GM23338 (cell line): Measurements from ENCODE around the gene NSG1. TPM values are rescaled to one million over a fixed set of nuclear protein-coding genes. Genes with fewer than 3 reads are reported as not detected.

Source experiments
- ATAC-seq: fragments of 200-7000 bp; cut with Tn5 transposase; 3 replicates; pipeline ENCODE4 v1.9.1; 2020
- DNase-seq: peaks from one replicate; pipeline ENCODE4 v3.0.0-alpha.2; 2015; ENCODE audit warnings: low spot score
- H2AFZ ChIP-seq: fragments of 200-600 bp; sonication (generic); 2 replicates; pipeline ENCODE4 v1.8.0; 2016; ENCODE audit warnings: antibody characterized with exemption, mild to moderate bottlenecking, moderate library complexity
- H3F3A ChIP-seq: fragments of 200-600 bp; sonication (generic); replicated peaks from 2 replicates; pipeline ENCODE4 v1.8.0; 2017; ENCODE audit warnings: antibody characterized with exemption, mixed run types, low read depth
- H3K27ac ChIP-seq: fragments of 200-600 bp; sonication (generic); 2 replicates; pipeline ENCODE4 v1.6.1; 2016; ENCODE audit warnings: low read depth
- H3K27me3 ChIP-seq: fragments of 200-600 bp; sonication (generic); 2 replicates; pipeline ENCODE4 v1.8.0; 2016; ENCODE audit warnings: mild to moderate bottlenecking, mixed run types, moderate library complexity; ENCODE audit not compliant: insufficient read depth
- H3K36me3 ChIP-seq: fragments of 200-600 bp; sonication (generic); 2 replicates; pipeline ENCODE4 v1.8.0; 2016; ENCODE audit warnings: mild to moderate bottlenecking; ENCODE audit not compliant: insufficient read depth
- H3K4me1 ChIP-seq: fragments of 200-600 bp; sonication (generic); 2 replicates; pipeline ENCODE4 v1.8.0; 2016; ENCODE audit warnings: mild to moderate bottlenecking, moderate library complexity; ENCODE audit not compliant: insufficient read depth
- H3K4me2 ChIP-seq: fragments of 200-600 bp; sonication (generic); 2 replicates; pipeline ENCODE4 v1.7.1; 2017; ENCODE audit warnings: mixed run types
- H3K4me3 ChIP-seq: fragments of 200-600 bp; sonication (generic); 2 replicates; pipeline ENCODE4 v1.6.1; 2016; ENCODE audit warnings: mixed run types
- H3K79me2 ChIP-seq: fragments of 200-600 bp; sonication (generic); replicated peaks from 2 replicates; pipeline ENCODE4 v1.8.0; 2017; ENCODE audit warnings: mild to moderate bottlenecking; ENCODE audit not compliant: insufficient read depth
- H3K9me2 ChIP-seq: fragments of 200-600 bp; sonication (generic); 2 replicates; pipeline ENCODE4 v1.8.0; 2017; ENCODE audit not compliant: insufficient read depth
- H4K20me1 ChIP-seq: fragments of 200-600 bp; sonication (generic); replicated peaks from 2 replicates; pipeline ENCODE4 v1.8.0; 2017; ENCODE audit warnings: mild to moderate bottlenecking; ENCODE audit not compliant: insufficient read depth
- H3K27ac Mint-ChIP-seq: 2 replicates; pipeline ENCODE4 v1.8.0; 2020; ENCODE audit warnings: inconsistent platforms, mild to moderate bottlenecking, moderate library complexity, mixed read lengths
- H3K27me3 Mint-ChIP-seq: 3 replicates; pipeline ENCODE4 v1.8.0; 2022; ENCODE audit warnings: low read depth, mild to moderate bottlenecking, moderate library complexity, mixed read lengths, inconsistent platforms; ENCODE audit not compliant: insufficient read depth, poor library complexity
- H3K36me3 Mint-ChIP-seq: 3 replicates; pipeline ENCODE4 v1.8.0; 2021; ENCODE audit warnings: low read depth, mild to moderate bottlenecking, inconsistent platforms, moderate library complexity, mixed read lengths
- H3K4me1 Mint-ChIP-seq: 3 replicates; pipeline ENCODE4 v1.8.0; 2020; ENCODE audit warnings: mild to moderate bottlenecking, inconsistent platforms, mixed read lengths
- H3K4me3 Mint-ChIP-seq: 3 replicates; pipeline ENCODE4 v1.8.0; 2021; ENCODE audit warnings: moderate library complexity, mild to moderate bottlenecking, inconsistent platforms, mixed read lengths
- H3K9me3 Mint-ChIP-seq: 3 replicates; pipeline ENCODE4 v1.8.0; 2020; ENCODE audit warnings: moderate library complexity, mild to moderate bottlenecking, inconsistent platforms, mixed read lengths
- CREB1 ChIP-seq: fragments of 250-450 bp; sonication (Bioruptor Pico); IDR thresholded peaks from 2 replicates; pipeline ENCODE4 v1.5.0; 2020; ENCODE audit warnings: low read depth, mild to moderate bottlenecking, moderate library complexity
- CTCF ChIP-seq, 2 experiments: fragments of 200-600 bp in 1 of 2; sonication (generic) in 1 of 2; conservative IDR thresholded peaks; 2 replicates each; pipeline versions ENCODE4 v1.5.1 to v1.6.1; 2016 to 2017; ENCODE audit warnings: antibody characterized with exemption in 2 of 2, low read depth in 2 of 2, mild to moderate bottlenecking in 2 of 2, moderate library complexity in 1 of 2
- EZH2 ChIP-seq: fragments of 200-600 bp; sonication (generic); IDR thresholded peaks from one replicate; pipeline ENCODE4 v1.8.0; 2017; ENCODE audit warnings: antibody characterized with exemption, mild to moderate bottlenecking, low read depth; ENCODE audit not compliant: unreplicated experiment
- EZH2phosphoT487 ChIP-seq: fragments of 200-600 bp; sonication (generic); IDR thresholded peaks from one replicate; pipeline ENCODE4 v1.8.1; 2018; ENCODE audit warnings: antibody characterized with exemption; ENCODE audit not compliant: unreplicated experiment
- NANOG ChIP-seq: IDR thresholded peaks from 2 replicates; pipeline ENCODE4 v1.6.1; 2016; ENCODE audit warnings: antibody characterized with exemption, borderline replicate concordance
- POLR2AphosphoS5 ChIP-seq: IDR thresholded peaks from 2 replicates; pipeline ENCODE4 v1.6.1; 2016; ENCODE audit warnings: antibody characterized with exemption, low read depth
- REST ChIP-seq: IDR thresholded peaks from one replicate; pipeline ENCODE4 v1.6.1; 2018; ENCODE audit warnings: antibody characterized with exemption; ENCODE audit not compliant: unreplicated experiment
- STAT1 ChIP-seq: IDR thresholded peaks from one replicate; pipeline ENCODE4 v1.6.1; 2016; ENCODE audit warnings: antibody characterized with exemption; ENCODE audit not compliant: unreplicated experiment
- ZNF114 ChIP-seq: fragments of 250-450 bp; sonication (Bioruptor Pico); IDR thresholded peaks from 2 replicates; pipeline ENCODE4 v1.5.0; 2020; ENCODE audit warnings: mild to moderate bottlenecking, moderate library complexity
- ZNF331 ChIP-seq: fragments of 250-450 bp; sonication (Bioruptor Pico); IDR thresholded peaks from 2 replicates; pipeline ENCODE4 v1.5.0; 2020; ENCODE audit warnings: low read depth, mild to moderate bottlenecking, moderate library complexity
- polyA plus RNA-seq: library from polyadenylated mRNA; unstranded; fragments of >200 nt; fragmentation: Nextera tagmentation; extraction: Ambion mirVana; gene quantifications from 2 replicates; pipeline ENCODE4 v1.2.1, GENCODE V29; 2016
- total RNA-seq: library from RNA; depleted of rRNA; stranded (reverse); fragments of >200 nt; shearing (Covaris generic); gene quantifications from 2 replicates; pipeline ENCODE4 v1.2.3, GENCODE V29; 2014

NSG1 gene
- total and polyA plus RNA-seq, 2 experiments from 2014 or later: 17.4 to 34.5 TPM

GRCh38 chr4:4338210-4339001 lies 48.5 kb upstream of the NSG1 start:
- no peaks in the 10 kb centered on the region for H3F3A ChIP-seq
- Mint-ChIP-seq H3K36me3 (no peaks in the 10 kb centered on the region; the same call in 1 of the 3 replicates), H3K27me3 (peaks cover 8% of the 10 kb centered on the region), H3K4me3 (no peak overlapping the region), H3K4me1 (no peaks in the 10 kb centered on the region; the same call in 2 of the 3 replicates), H3K27ac (no peak overlapping the region), H3K9me3 (peaks cover 12% of the 10 kb centered on the region)
- H2AFZ ChIP-seq: no peak overlapping the region
- no peaks in the 10 kb centered on the region for H4K20me1 ChIP-seq
- H3K79me2 ChIP-seq: no peaks in the 10 kb centered on the region
- DNase-seq (no peak), ATAC-seq (no peak)
- no peaks in the 10 kb centered on the region for H3K9me2 ChIP-seq
- H3K27ac ChIP-seq: no peak overlapping the region
- no peaks in the 10 kb centered on the region for H3K36me3 ChIP-seq
- H3K4me2 ChIP-seq: no peak overlapping the region
- no peaks in the 10 kb centered on the region for H3K4me1 ChIP-seq
- TF ChIP-seq NANOG: no peak
- no peak for TF ChIP-seq ZNF114 (CRISPR knock-in tag)
- no peak for TF ChIP-seq EZH2phosphoT487
- TF ChIP-seq REST: no peak
- no peak for TF ChIP-seq STAT1
- no peak for TF ChIP-seq EZH2
- TF ChIP-seq ZNF331 (CRISPR knock-in tag): no peak
- no peaks in the 10 kb centered on the region for H3K27me3 ChIP-seq
- no peak overlapping the region for H3K4me3 ChIP-seq

- TF ChIP-seq STAT1: no peak
- TF ChIP-seq CREB1 (CRISPR knock-in tag): no peak
- no peak for TF ChIP-seq CTCF (conservative IDR thresholded peaks at IDR 0.05; ENCODE audit: low read depth in 2 of 2)
- TF ChIP-seq EZH2: no peak
- no peak for TF ChIP-seq REST
- no peak for TF ChIP-seq POLR2AphosphoS5
- Histone ChIP-seq H3K9me2 (no peaks in the 10 kb centered on the region), H3K36me3 (no peaks in the 10 kb centered on the region), H3K4me3 (no peak overlapping the region), H3F3A (no peaks in the 10 kb centered on the region), H2AFZ (no peak overlapping the region), H4K20me1 (no peaks in the 10 kb centered on the region), H3K27me3 (no peaks in the 10 kb centered on the region), H3K4me2 (no peak overlapping the region), H3K79me2 (no peaks in the 10 kb centered on the region), H3K27ac (no peak overlapping the region), H3K4me1 (no peaks in the 10 kb centered on the region)
- DNase-seq (no peak), ATAC-seq (peak; percentile 24; the same call in 1 of the 3 replicates)
- Mint-ChIP-seq H3K27me3 (peaks cover 7% of the 10 kb centered on the region), H3K36me3 (no peaks in the 10 kb centered on the region; the same call in 1 of the 3 replicates), H3K27ac (no peak overlapping the region), H3K4me1 (no peaks in the 10 kb centered on the region; the same call in 2 of the 3 replicates), H3K9me3 (peaks cover 7% of the 10 kb centered on the region), H3K4me3 (no peak overlapping the region)
Observed at GRCh38 chr4:4339504-4340085, 47.3 kb upstream of the NSG1 start.
